GM12878 (cell line): ENCODE data around the gene SMG9. TPM values are rescaled to one million over a fixed set of nuclear protein-coding genes. Genes with fewer than 3 reads are reported as not detected.

Experiments used
- ATAC-seq: fragments of 200-7000 bp; cut with Tn5 transposase; 3 replicates; pipeline ENCODE4 v1.9.1; 2020; ENCODE audit warnings: mild to moderate bottlenecking, moderate library complexity
- BruUV-seq: library from RNA; stranded (reverse); fragments of 400-500 nt; replicated peaks from 2 replicates; lab custom pipeline; 2021; lab: Mats Ljungman, UMichigan
- CTCF ChIA-PET: fragments of 300-600 bp; sonication (Branson Sonifier 250); formaldehyde crosslinking; extraction: SDS; loops from one replicate; lab custom pipeline; 2021; ENCODE audit warnings: inconsistent platforms; lab: Yijun Ruan, JAX
- POLR2A ChIA-PET: fragments of 350-600 bp; formaldehyde crosslinking; extraction: SDS; loops from one replicate; lab custom pipeline; 2021; ENCODE audit warnings: inconsistent platforms; lab: Charles Lee
- RAD21 ChIA-PET: fragments of 300-600 bp; sonication (Branson Sonifier 250); formaldehyde crosslinking; loops from one replicate; lab custom pipeline; 2023; ENCODE audit warnings: antibody characterized with exemption; ENCODE audit not compliant: unreplicated experiment; lab: Charles Lee
- SMC1A ChIA-PET: fragments of 300-600 bp; sonication (Branson Sonifier 250); formaldehyde crosslinking; loops from one replicate; lab custom pipeline; 2023; ENCODE audit not compliant: unreplicated experiment, uncharacterized antibody; lab: Charles Lee
- DNase-seq: peaks from one replicate; pipeline ENCODE4 v3.0.0-alpha.2; 2011; ENCODE audit warnings: low read depth, low spot score
- FAIRE-seq: peaks from 3 replicates; lab custom pipeline; 2011; peaks lifted over from hg19 to GRCh38; lab: Jason Lieb, UNC
- H2AFZ ChIP-seq: 2 replicates; pipeline ENCODE4 v1.6.0; 2011; ENCODE audit warnings: low read depth, low read length, control low read depth; ENCODE audit not compliant: control insufficient read depth
- H3K27ac ChIP-seq: 2 replicates; pipeline ENCODE4 v1.5.1; 2011; ENCODE audit warnings: control low read depth; ENCODE audit not compliant: control insufficient read depth, insufficient read depth
- H3K27me3 ChIP-seq, 2 experiments: replicated peaks in 1 of 2; 2 replicates each; pipeline versions ENCODE4 v1.6.0 to v1.6.1; 2011; ENCODE audit warnings: low read length in 1 of 2; ENCODE audit not compliant: control insufficient read depth in 2 of 2, insufficient read depth in 2 of 2
- H3K36me3 ChIP-seq, 2 experiments: 2 replicates each; pipeline ENCODE4 v1.5.1; 2011; ENCODE audit warnings: low read length in 1 of 2; ENCODE audit not compliant: control insufficient read depth in 2 of 2, insufficient read depth in 2 of 2
- H3K4me1 ChIP-seq: 2 replicates; pipeline ENCODE4 v1.6.1; 2011; ENCODE audit warnings: mild to moderate bottlenecking, low read length, moderate library complexity, mixed read lengths; ENCODE audit not compliant: control insufficient read depth, insufficient read depth
- H3K4me2 ChIP-seq: 2 replicates; pipeline ENCODE4 v1.6.0; 2011; ENCODE audit warnings: control low read depth; ENCODE audit not compliant: control insufficient read depth, insufficient read depth
- H3K4me3 ChIP-seq: fragments of 200-600 bp; sonication (generic); 2 replicates; pipeline ENCODE4 v1.5.1; 2016
- H3K79me2 ChIP-seq: 2 replicates; pipeline ENCODE4 v1.6.0; 2011; ENCODE audit warnings: low read length; ENCODE audit not compliant: control insufficient read depth, insufficient read depth
- H3K9ac ChIP-seq: 2 replicates; pipeline ENCODE4 v1.8.0; 2011; ENCODE audit warnings: low read length, control low read depth, mixed read lengths; ENCODE audit not compliant: control insufficient read depth, insufficient read depth
- H3K9me3 ChIP-seq: replicated peaks from 3 replicates; pipeline ENCODE4 v1.5.1; 2011; ENCODE audit warnings: mild to moderate bottlenecking, low read length; ENCODE audit not compliant: control insufficient read depth, insufficient read depth
- H4K20me1 ChIP-seq: 2 replicates; pipeline ENCODE4 v1.6.0; 2011; ENCODE audit not compliant: control insufficient read depth, insufficient read depth
- ATF3 ChIP-seq: IDR thresholded peaks from 2 replicates; pipeline ENCODE4 v1.6.1; 2011; ENCODE audit warnings: low read depth, mild to moderate bottlenecking, low read length, moderate library complexity, borderline replicate concordance; ENCODE audit errors: extremely low read depth
- CBX3 ChIP-seq: fragments of 200-600 bp; sonication (generic); IDR thresholded peaks from 2 replicates; pipeline ENCODE4 v1.6.1; 2016; ENCODE audit warnings: low read depth, borderline replicate concordance
- E2F8 ChIP-seq: fragments of 450-650 bp; IDR thresholded peaks from 2 replicates; pipeline ENCODE4 v1.6.1; 2018; ENCODE audit warnings: mild to moderate bottlenecking, low read depth, moderate library complexity; ENCODE audit not compliant: partially characterized antibody
- GABPA ChIP-seq: IDR thresholded peaks from 2 replicates; pipeline ENCODE4 v1.6.1; 2014; ENCODE audit warnings: antibody characterized with exemption, low read depth, mild to moderate bottlenecking, inconsistent platforms
- MLLT1 ChIP-seq: fragments of 450-650 bp; IDR thresholded peaks from 2 replicates; pipeline ENCODE4 v1.6.1; 2016; ENCODE audit warnings: mild to moderate bottlenecking
- RELB ChIP-seq: fragments of 450-650 bp; IDR thresholded peaks from 2 replicates; pipeline ENCODE4 v1.6.1; 2017; ENCODE audit warnings: low read depth, mild to moderate bottlenecking, moderate library complexity
- ZNF384 ChIP-seq: IDR thresholded peaks from 2 replicates; pipeline ENCODE4 v1.6.1; 2012; ENCODE audit warnings: low read depth, mild to moderate bottlenecking, low read length, improper control_type of control experiment, borderline replicate concordance
- ZNF592 ChIP-seq: fragments of 450-650 bp; IDR thresholded peaks from 2 replicates; pipeline ENCODE4 v1.6.1; 2017; ENCODE audit warnings: mild to moderate bottlenecking, moderate library complexity
- ZZZ3 ChIP-seq: IDR thresholded peaks from 2 replicates; pipeline ENCODE4 v1.6.1; 2011; ENCODE audit warnings: low read depth; ENCODE audit not compliant: control insufficient read depth, insufficient read length
- WGBS: methylation state at CpG from one replicate; pipeline ENCODE4 v1.1.6; 2016; ENCODE audit warnings: low lambda C conversion rate; ENCODE audit not compliant: insufficient replicate concordance, insufficient coverage; ENCODE audit errors: missing lambda C conversion rate; 5-methylcytosine and 5-hydroxymethylcytosine counted together
- in situ Hi-C: fragments of 300-500 bp; cut with MboI; formaldehyde crosslinking; loops from 9 replicates; pipeline ENCODE4 v1.14.3; 2018; ENCODE audit warnings: mixed read lengths
- intact Hi-C: fragments of 100-400 bp; cut with micrococcal nuclease; formaldehyde crosslinking; loops from one replicate; pipeline ENCODE4 v1.14.2; 2022; ENCODE audit not compliant: unreplicated experiment
- polyA plus RNA-seq, 11 experiments: library from polyadenylated mRNA; depleted of rRNA in 4 of 11; unstranded in 6 of 11; stranded (reverse) in 5 of 11; fragments of >200 nt; fragmentation: Nextera tagmentation in 4 of 11; fragmentation: Illumina TruSeq in 1 of 11; extraction: Ambion mirVana in 4 of 11; extraction: Trizol in 1 of 11; gene quantifications; 1 replicate in 1 of 11; 2 replicates in 10 of 11; pipeline versions ENCODE4 v1.2.1 to v1.2.3, GENCODE V29; 2011 to 2016; ENCODE audit warnings: inconsistent platforms in 2 of 11, missing spikeins in 2 of 11, low read depth in 1 of 11
- total RNA-seq, 4 experiments: library from RNA; depleted of rRNA in 3 of 4; stranded (reverse); fragments of >200 nt in 3 of 4; fragmentation: Illumina TruSeq in 1 of 4; extraction: Trizol in 1 of 4; gene quantifications; 2 replicates each; pipeline versions ENCODE4 v1.2.1 to v1.2.3, GENCODE V29; 2013 to 2021

Gene SMG9
- total and polyA plus RNA-seq, 10 of the 15 experiments (the other 5 are each of a cell fraction or from before 2014, with no cell fraction given) = 0.69 to 52.2 (median 28.1) TPM

- TF ChIP-seq E2F8 = no peak
- no peak for TF ChIP-seq MLLT1
- no peak for TF ChIP-seq CBX3
Observed at GRCh38 chr19:43707158-43707712, 47.5 kb downstream of the SMG9 start (continued).

- POLR2A ChIA-PET = no interaction called here
- Histone ChIP-seq H2AFZ (no peak overlapping the region), H3K4me1 (peaks cover 8% of the 10 kb centered on the region), H3K4me3 (no peak overlapping the region), H3K27me3 (no peaks in the 10 kb centered on the region), H3K79me2 (no peaks in the 10 kb centered on the region), H3K36me3 (no peaks in the 10 kb centered on the region), H3K9ac (no peak overlapping the region), H4K20me1 (no peaks in the 10 kb centered on the region), H3K4me2 (no peak overlapping the region), H3K27ac (no peak overlapping the region), H3K9me3 (peaks cover 5% of the 10 kb centered on the region; the same call in 1 of the 3 replicates)
- BruUV-seq = no TSS peak
- SMC1A ChIA-PET = no interaction called here
- in situ Hi-C loops = no loop called here
- DNase-seq (no peak), FAIRE-seq (no peak), ATAC-seq (no peak)
- intact Hi-C loops = no loop called here
- RAD21 ChIA-PET = no interaction called here
- 48% methylated on average over 6 of the region's 6 CpGs for WGBS
- CTCF ChIA-PET = no interaction called here
- TF ChIP-seq RELB = no peak
- TF ChIP-seq ZNF592 = no peak
- no peak for TF ChIP-seq ZZZ3
- TF ChIP-seq GABPA = no peak
- no peak for TF ChIP-seq ZNF384
- no peak for TF ChIP-seq ATF3
Observed at GRCh38 chr19:43705729-43706128, 49.0 kb downstream of the SMG9 start.
